ENCODE measurements around the gene RHOT1.
A peak's percentile ranks its signal among the peaks of the same experiment; 100 is the strongest.

RHOT1 gene

DNA sequence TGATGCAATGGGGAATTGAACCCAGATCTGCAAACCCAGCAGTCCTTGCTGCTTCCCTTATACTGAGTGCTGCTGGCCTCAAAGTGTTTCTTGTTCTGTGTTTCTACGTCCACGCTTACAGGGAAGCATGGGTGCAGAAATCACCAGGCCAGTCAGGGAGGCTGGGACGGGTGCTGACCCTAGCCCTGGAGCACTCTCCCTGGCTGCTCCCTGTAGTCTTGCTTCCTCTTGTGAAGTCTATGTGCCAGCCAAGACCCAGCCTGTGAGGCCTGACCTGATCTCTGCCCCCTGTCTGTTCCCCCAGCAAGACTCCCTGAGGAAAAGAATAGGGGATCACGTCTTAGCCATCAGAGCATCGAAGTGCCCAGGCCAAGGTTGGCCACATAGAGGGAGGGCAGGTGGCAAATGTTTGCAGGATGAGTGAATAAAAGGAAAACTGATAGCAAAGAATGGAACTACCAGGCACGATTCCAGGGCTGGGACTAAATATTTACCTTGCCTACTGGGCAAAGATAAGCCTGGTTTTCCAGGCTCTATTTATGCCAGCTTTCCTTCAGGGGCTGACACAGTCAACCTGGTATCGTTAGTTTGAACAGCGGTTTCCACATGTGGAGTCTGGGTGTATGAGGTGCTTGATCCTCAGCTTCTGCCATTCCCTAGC is 41.2 kb upstream of the RHOT1 start (continued):
- TF ChIP-seq TSHZ2 (CRISPR knock-in tag; IDR thresholded peaks at IDR 0.05) (no peak), OSR1 (CRISPR knock-in tag; IDR thresholded peaks at IDR 0.05) (no peak)

DNA sequence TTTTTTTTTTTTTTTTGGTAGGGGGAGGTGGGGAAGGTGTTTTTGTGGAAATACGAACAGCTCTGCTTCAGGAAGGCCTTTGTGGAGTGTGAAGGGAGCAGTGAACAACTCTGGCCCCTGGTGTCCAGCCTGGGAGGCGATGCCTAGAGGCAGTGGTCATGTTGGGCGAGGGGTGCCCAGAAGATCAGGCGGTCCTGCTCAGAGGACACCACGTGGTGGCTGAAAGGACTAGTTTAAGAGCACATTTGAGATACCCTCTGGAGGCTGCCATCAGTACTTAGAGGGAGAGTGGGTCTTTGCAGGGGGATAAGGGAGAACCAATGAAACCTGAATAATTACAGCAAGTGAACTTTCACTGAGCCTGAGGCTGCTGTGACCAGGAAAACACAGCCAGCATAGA is 40.1 kb upstream of the RHOT1 start:
- no peak for TF ChIP-seq TCF4 (CRISPR knock-in tag; IDR thresholded peaks at IDR 0.05; ENCODE audit: borderline replicate concordance)
- no peak for TF ChIP-seq ESRRG (CRISPR knock-in tag; IDR thresholded peaks at IDR 0.05)
- ATAC-seq = no peak; the same call in 2 of the 3 replicates

- peak; percentile 36; the same call in 2 of the 3 replicates for ATAC-seq
- no peak for TF ChIP-seq TSHZ2 (CRISPR knock-in tag; IDR thresholded peaks at IDR 0.05)
- TF ChIP-seq, protein P1, sequence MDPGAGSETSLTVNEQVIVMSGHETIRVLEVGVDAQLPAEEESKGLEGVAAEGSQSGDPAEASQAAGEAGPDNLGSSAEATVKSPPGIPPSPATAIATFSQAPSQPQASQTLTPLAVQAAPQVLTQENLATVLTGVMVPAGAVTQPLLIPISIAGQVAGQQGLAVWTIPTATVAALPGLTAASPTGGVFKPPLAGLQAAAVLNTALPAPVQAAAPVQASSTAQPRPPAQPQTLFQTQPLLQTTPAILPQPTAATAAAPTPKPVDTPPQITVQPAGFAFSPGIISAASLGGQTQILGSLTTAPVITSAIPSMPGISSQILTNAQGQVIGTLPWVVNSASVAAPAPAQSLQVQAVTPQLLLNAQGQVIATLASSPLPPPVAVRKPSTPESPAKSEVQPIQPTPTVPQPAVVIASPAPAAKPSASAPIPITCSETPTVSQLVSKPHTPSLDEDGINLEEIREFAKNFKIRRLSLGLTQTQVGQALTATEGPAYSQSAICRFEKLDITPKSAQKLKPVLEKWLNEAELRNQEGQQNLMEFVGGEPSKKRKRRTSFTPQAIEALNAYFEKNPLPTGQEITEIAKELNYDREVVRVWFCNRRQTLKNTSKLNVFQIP (CRISPR knock-in tag; IDR thresholded peaks at IDR 0.05; ENCODE audit: borderline replicate concordance, low read depth) = no peak
- no peak for TF ChIP-seq TOX (CRISPR knock-in tag; IDR thresholded peaks at IDR 0.05; ENCODE audit: borderline replicate concordance)
- TF ChIP-seq, protein P2, sequence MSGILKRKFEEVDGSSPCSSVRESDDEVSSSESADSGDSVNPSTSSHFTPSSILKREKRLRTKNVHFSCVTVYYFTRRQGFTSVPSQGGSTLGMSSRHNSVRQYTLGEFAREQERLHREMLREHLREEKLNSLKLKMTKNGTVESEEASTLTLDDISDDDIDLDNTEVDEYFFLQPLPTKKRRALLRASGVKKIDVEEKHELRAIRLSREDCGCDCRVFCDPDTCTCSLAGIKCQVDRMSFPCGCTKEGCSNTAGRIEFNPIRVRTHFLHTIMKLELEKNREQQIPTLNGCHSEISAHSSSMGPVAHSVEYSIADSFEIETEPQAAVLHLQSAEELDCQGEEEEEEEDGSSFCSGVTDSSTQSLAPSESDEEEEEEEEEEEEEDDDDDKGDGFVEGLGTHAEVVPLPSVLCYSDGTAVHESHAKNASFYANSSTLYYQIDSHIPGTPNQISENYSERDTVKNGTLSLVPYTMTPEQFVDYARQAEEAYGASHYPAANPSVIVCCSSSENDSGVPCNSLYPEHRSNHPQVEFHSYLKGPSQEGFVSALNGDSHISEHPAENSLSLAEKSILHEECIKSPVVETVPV (CRISPR knock-in tag; IDR thresholded peaks at IDR 0.05) = no peak
- no peak for TF ChIP-seq ISL1 (CRISPR knock-in tag; IDR thresholded peaks at IDR 0.05)
- no peak for TF ChIP-seq OSR1 (CRISPR knock-in tag; IDR thresholded peaks at IDR 0.05)
- TF ChIP-seq GLIS3 (CRISPR knock-in tag; IDR thresholded peaks at IDR 0.05) = no peak
- no peak for TF ChIP-seq ZFP3 (CRISPR knock-in tag; IDR thresholded peaks at IDR 0.05)
- TF ChIP-seq, protein P3, sequence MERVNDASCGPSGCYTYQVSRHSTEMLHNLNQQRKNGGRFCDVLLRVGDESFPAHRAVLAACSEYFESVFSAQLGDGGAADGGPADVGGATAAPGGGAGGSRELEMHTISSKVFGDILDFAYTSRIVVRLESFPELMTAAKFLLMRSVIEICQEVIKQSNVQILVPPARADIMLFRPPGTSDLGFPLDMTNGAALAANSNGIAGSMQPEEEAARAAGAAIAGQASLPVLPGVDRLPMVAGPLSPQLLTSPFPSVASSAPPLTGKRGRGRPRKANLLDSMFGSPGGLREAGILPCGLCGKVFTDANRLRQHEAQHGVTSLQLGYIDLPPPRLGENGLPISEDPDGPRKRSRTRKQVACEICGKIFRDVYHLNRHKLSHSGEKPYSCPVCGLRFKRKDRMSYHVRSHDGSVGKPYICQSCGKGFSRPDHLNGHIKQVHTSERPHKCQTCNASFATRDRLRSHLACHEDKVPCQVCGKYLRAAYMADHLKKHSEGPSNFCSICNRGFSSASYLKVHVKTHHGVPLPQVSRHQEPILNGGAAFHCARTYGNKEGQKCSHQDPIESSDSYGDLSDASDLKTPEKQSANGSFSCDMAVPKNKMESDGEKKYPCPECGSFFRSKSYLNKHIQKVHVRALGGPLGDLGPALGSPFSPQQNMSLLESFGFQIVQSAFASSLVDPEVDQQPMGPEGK (CRISPR knock-in tag; IDR thresholded peaks at IDR 0.05; ENCODE audit: borderline replicate concordance) = no peak
- TF ChIP-seq BACH2 (CRISPR knock-in tag; IDR thresholded peaks at IDR 0.05; ENCODE audit: borderline replicate concordance) = no peak
- TF ChIP-seq RARB (CRISPR knock-in tag; IDR thresholded peaks at IDR 0.05) = no peak
Measured at GRCh38 chr17:32102646-32103186, 39.6 kb upstream of the RHOT1 start.

DNA sequence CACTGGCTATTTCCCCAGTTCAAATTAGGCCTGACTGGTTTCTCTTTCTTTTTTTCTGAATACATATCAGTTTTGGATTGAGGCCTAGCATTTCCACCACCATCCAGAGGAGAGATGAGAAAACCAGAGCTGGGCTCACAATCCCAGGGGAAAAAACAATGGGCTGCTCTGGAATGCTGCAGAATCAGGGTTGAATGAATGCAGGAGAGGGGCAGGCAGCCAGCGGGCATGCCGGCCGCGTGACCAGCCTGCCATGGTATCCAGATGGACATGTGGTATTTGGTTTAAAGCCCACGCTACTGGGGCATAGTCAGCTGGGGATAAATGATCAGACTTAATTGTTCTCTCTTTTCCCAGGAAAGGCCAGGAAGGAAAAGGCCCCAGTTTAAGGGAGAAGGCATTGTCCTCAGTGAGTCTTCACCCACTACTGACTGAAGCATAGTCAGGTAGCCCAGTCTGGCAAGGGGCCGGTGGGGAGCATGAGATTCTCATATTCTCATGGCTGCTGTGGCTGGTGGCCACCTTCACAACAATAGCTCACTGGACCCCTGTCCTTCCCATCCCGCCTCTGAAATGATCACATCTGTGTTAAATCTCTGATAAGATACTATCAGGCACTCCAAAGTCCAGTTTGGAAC is 38.7 kb upstream of the RHOT1 start:
- no peak for ATAC-seq
- TF ChIP-seq, protein P3 (CRISPR knock-in tag; IDR thresholded peaks at IDR 0.05; ENCODE audit: borderline replicate concordance) = no peak
- TF ChIP-seq ISL1 (CRISPR knock-in tag; IDR thresholded peaks at IDR 0.05) (no peak), BACH2 (CRISPR knock-in tag; IDR thresholded peaks at IDR 0.05; ENCODE audit: borderline replicate concordance) (no peak), ZFP30 (CRISPR knock-in tag; IDR thresholded peaks at IDR 0.05) (no peak), ESRRG (CRISPR knock-in tag; IDR thresholded peaks at IDR 0.05) (no peak), ZNF70 (CRISPR knock-in tag; IDR thresholded peaks at IDR 0.05) (no peak), ZNF565 (CRISPR knock-in tag; conservative IDR thresholded peaks at IDR 0.05; ENCODE audit: low read depth) (no peak)
- TF ChIP-seq, protein P1 (CRISPR knock-in tag; IDR thresholded peaks at IDR 0.05; ENCODE audit: borderline replicate concordance, low read depth) = no peak

All from SK-N-SH treated with all-trans-retinoic acid at 6 μM for 48 hours (cell line).